HAP-1 (cell line): ENCODE results near the gene HMGN4.

Source experiments
- DNase-seq, 2 experiments: peaks; one replicate each; pipeline ENCODE4 v3.0.0-alpha.2; 2016 to 2020; ENCODE audit warnings: low spot score in 2 of 2
- H3K27me3 ChIP-seq: fragments of 250-450 bp; sonication (Bioruptor Pico); 2 replicates; pipeline ENCODE4 v1.5.1; 2020; ENCODE audit warnings: low read depth, mild to moderate bottlenecking, moderate library complexity
- H3K36me3 ChIP-seq: fragments of 250-450 bp; sonication (Bioruptor Pico); replicated peaks from 2 replicates; pipeline ENCODE4 v1.5.1; 2020; ENCODE audit warnings: mild to moderate bottlenecking
- H3K4me1 ChIP-seq: fragments of 250-450 bp; sonication (Bioruptor Pico); 2 replicates; pipeline ENCODE4 v1.5.1; 2020; ENCODE audit warnings: mild to moderate bottlenecking
- H3K4me3 ChIP-seq: fragments of 250-450 bp; sonication (Bioruptor Pico); 2 replicates; pipeline ENCODE4 v1.5.1; 2020; ENCODE audit warnings: mild to moderate bottlenecking, moderate library complexity
- H3K9me3 ChIP-seq: fragments of 250-450 bp; sonication (Bioruptor Pico); 2 replicates; pipeline ENCODE4 v1.5.1; 2020; ENCODE audit warnings: mild to moderate bottlenecking, moderate library complexity
- in situ Hi-C: fragments of 300-500 bp; cut with MboI; formaldehyde crosslinking; loops from 3 replicates; pipeline ENCODE4 v1.14.3; 2020; ENCODE audit warnings: low sequenced_read_pairs, inconsistent platforms, mixed read lengths

HMGN4 gene

DNA sequence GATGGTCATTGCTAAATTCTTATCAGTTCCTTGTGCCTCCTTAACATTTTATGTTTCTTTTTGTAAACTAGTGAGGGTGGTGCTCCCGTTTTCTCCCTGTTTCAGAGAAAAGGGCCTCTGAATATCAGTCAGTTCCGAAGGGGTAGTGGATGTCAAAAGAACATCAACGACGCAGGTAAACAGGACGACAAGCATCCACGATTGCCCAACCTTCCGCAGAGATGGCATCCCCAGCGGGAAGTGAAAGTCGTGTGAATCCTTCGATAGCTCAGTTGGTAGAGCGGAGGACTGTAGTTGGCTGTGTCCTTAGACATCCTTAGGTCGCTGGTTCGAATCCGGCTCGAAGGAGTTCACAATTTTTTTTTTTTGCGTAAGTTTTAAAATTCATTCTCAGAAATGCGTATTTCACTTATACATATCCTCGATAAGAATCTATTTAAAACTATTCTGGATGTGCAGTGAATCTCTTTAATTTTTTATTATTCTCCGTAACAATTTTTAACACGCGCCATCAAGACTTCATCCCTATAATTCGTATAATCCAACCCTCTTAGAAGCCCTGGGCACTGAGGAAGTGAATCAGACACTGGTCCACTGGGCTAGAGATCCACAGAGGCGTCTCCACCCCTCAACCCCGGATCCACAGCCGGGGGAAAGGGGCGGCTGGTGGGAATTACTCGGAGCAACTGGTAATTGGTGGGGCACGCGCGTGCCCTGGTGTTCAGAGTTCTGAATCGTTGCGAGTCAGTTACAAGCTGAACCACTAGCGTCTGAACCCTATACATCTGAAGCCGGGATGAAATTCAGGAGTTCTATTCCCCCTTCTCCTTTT lies 30.7 kb downstream of the HMGN4 start:
- in situ Hi-C loops = no loop called here
- H3K36me3 ChIP-seq = no peaks in the 10 kb centered on the region
- H3K9me3 ChIP-seq = no peaks in the 10 kb centered on the region
- DNase-seq = peak; percentile 76 to 93
- H3K27me3 ChIP-seq = no peaks in the 10 kb centered on the region
- no peaks in the 10 kb centered on the region for H3K4me1 ChIP-seq
- peak overlapping the region; percentile 53 for H3K4me3 ChIP-seq

DNA sequence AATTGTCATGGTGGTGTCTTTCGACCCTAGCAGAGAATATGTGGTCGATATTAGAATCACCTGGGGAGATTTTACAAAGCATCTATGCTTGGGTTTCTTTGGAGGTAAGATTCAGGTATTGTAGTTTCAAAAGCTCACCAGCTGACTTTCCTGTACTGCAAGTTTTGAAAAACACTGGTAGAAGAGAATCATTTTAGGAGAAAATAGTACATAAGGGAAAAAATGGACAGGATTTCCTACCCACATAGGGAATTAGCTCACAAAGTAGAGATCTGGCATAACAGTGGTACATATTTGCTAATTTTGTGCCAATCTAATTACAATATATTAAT lies 31.2 kb downstream of the HMGN4 start:
- in situ Hi-C loops = no loop called here
- Histone ChIP-seq H3K4me1 (no peaks in the 10 kb centered on the region), H3K27me3 (no peaks in the 10 kb centered on the region), H3K9me3 (no peaks in the 10 kb centered on the region), H3K36me3 (no peaks in the 10 kb centered on the region), H3K4me3 (peak overlapping the region; percentile 53)
- no peak for DNase-seq

DNA sequence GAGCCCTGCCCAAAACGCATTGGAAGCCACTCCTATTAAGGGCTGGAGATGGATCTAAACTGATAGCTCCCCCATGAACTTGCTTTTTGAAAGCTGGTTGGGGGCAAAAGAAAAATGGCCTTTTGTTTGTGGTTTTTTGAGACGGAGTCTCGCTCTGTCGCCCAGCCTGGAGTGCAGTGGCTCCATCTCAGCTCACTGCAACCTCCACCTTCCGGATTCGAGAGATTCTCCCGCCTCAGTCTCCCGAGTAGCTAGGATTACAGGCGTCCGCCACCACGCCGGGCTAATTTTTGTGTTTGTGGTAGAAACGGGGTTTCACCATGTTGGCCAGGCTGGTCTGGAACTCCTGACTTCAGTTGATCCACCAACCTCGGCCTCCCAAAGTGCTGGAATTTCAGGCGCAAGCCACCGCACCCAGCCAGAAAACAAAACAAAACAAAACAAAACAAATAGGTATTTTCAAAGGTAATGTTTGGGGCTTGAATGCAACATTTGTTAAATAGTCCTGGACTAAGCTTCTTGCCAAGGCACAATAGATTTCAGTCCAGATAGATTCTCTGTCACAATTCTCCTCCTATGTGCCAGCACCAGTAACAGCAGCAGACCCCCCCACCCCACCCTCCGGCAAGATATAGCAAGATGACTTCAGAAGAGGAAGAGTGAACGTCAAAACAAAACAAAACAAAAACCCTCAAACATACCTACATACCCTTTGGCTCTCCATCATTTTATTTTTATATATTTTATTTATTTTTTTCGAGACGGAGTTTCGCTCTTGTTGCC lies 32.1 kb downstream of the HMGN4 start:
- H3K4me3 ChIP-seq = no peak overlapping the region

DNA sequence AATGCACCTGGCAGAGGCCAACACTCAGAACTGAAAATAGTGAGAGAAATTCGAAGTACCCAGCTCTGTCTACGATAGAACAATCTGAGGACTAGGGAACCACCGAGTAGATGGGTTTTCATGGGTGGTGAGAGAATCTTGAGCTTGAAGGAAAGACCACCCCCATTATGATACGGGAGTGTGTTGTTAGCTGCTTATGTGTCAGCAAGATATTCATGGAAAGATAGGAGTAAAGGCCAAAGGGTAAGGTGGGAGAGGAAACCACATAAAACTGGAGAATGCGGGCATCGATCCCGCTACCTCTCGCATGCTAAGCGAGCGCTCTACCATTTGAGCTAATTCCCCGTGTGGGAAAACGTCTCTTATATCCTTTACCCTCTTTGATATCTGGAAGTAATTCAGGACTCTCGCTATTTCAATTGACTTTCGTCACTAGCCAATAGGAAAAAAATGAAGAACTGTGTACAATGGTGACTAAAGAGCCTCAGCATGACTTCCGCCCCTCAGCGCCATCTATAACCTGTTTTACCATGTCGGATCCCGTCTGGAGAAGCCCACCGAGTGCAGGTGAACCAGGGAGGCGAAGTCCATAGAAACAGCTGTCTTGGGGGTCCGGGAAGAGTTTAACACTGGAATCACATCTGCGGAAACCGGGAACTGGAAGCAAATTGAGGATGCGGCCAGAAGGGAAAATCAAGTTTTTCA lies 33.6 kb downstream of the HMGN4 start:
- Histone ChIP-seq H3K9me3 (no peaks in the 10 kb centered on the region), H3K4me1 (no peaks in the 10 kb centered on the region), H3K36me3 (no peaks in the 10 kb centered on the region), H3K27me3 (0 out of 2 replicates have a peak, but pooled peaks cover 1% of the 10 kb centered on the region), H3K4me3 (no peak overlapping the region)
- in situ Hi-C loops = no loop called here
- DNase-seq = peak; percentile 50 to 56

More for the DNA sequence above, 32.1 kb downstream of the HMGN4 start:
- in situ Hi-C loops = no loop called here
- no peak for DNase-seq
- no peaks in the 10 kb centered on the region for H3K9me3 ChIP-seq
- no peaks in the 10 kb centered on the region for H3K4me1 ChIP-seq
- no peaks in the 10 kb centered on the region for H3K27me3 ChIP-seq
- H3K36me3 ChIP-seq = no peaks in the 10 kb centered on the region

DNA sequence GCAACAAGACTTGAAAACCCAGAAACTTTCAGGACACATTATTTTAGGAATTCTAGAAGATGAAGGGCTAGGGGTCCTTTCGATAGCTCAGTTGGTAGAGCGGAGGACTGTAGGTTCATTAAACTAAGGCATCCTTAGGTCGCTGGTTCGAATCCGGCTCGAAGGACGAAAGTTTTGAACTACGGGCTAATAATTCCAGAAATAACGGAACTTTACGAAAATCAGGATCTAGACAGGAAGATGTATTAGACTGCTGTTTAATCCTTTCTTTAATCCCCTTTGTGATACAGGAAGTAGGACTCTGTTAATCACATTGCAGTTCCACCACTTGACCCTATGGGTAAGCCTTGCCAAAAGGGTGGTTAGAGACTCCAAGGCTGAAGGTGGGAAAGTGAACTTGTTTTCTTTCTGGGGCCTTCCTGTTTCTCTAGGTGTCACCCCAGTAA lies 37.4 kb downstream of the HMGN4 start:
- Histone ChIP-seq H3K4me3 (no peak overlapping the region), H3K4me1 (no peaks in the 10 kb centered on the region), H3K9me3 (0 out of 2 replicates have a peak, but pooled peaks cover 4% of the 10 kb centered on the region), H3K27me3 (0 out of 2 replicates have a peak, but pooled peaks cover 2% of the 10 kb centered on the region), H3K36me3 (no peaks in the 10 kb centered on the region)
- in situ Hi-C loops = no loop called here
- DNase-seq = peak in 1 of 2 experiments; percentile 66

DNA sequence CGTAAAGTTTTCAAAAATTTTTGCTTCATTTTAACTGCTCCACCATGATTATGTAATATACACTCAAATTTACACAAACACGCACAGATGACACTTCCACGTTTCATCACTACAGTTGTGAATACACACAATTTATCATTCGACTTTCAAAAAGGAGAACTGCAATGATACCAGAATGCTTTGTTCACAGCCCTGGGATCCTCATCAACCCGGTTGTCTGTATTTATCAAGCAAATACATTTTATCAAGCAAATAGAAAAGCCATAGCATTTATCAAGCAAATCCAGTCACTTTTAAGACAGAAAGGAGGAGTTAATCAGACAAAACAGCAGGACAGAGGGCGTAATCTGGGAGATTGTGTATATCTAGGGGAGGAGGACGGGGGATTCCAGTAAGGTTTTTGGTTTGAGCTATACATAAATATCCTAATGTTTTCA lies 38.3 kb downstream of the HMGN4 start:
- no peak overlapping the region for H3K4me3 ChIP-seq
- in situ Hi-C loops = no loop called here
- H3K4me1 ChIP-seq = no peaks in the 10 kb centered on the region
- DNase-seq = no peak
- peaks cover 2% of the 10 kb centered on the region; the same call in 1 of the 2 replicates for H3K27me3 ChIP-seq
- no peaks in the 10 kb centered on the region for H3K36me3 ChIP-seq
- 0 out of 2 replicates have a peak, but pooled peaks cover 4% of the 10 kb centered on the region for H3K9me3 ChIP-seq

DNA sequence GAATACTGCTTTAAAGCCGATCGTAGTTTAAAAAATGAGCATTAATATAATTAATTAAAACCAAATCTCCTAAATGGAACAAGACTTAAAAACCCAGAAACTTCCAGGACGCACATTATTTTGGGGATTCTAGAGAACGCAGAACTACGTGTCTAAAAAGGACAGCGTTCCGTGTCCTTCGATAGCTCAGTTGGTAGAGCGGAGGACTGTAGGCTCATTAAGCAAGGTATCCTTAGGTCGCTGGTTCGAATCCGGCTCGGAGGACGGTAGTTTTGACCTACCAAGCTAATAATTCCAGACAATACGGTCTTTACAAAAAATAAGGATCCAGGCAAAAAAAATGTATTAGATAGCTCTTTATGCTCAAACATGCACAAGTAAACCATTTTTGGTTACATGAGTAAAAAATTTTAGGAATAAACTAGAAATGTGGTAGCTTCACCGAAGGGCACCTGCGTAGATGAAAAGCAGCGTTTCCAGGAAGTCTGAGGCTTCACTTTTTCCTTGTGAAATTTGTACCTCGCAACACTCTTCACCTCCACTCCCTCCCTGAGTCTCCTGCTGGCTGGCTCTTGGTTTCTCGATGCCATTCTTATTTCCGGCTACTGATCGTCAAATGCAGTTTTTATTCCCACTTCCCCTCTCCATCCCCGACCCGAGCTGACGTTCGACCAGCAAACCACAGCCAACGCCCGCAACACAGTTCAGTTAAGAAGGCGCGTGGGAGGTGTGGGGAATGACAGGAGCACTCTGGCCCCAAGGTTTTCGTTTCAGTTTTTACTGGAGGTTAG lies 39.0 kb downstream of the HMGN4 start:
- peaks cover 2% of the 10 kb centered on the region; the same call in 1 of the 2 replicates for H3K27me3 ChIP-seq
- H3K36me3 ChIP-seq = no peaks in the 10 kb centered on the region
- H3K9me3 ChIP-seq = 0 out of 2 replicates have a peak, but pooled peaks cover 4% of the 10 kb centered on the region
- no peak overlapping the region for H3K4me3 ChIP-seq
- DNase-seq = peak in 1 of 2 experiments; percentile 62
- no peaks in the 10 kb centered on the region for H3K4me1 ChIP-seq
- in situ Hi-C loops = no loop called here

DNA sequence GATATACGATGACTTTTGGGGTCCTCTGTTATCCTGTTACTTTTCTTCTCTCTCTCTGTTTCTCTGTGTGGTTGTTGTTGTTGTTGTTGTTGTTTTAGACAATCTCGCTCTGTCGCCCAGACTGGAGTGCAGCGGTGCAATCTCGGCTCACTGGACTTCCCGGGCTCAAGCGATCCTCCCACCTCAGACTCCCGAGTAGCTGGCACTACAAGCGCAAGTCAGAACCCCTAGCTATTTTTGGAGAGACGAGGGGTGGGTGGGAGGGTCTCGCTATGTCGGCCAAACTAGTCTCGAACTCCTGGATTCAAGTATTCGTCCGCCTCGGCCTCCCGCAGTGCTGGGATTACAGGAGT lies 39.5 kb downstream of the HMGN4 start:
- peaks cover 2% of the 10 kb centered on the region; the same call in 1 of the 2 replicates for H3K27me3 ChIP-seq
- H3K4me3 ChIP-seq = no peak overlapping the region

DNA sequence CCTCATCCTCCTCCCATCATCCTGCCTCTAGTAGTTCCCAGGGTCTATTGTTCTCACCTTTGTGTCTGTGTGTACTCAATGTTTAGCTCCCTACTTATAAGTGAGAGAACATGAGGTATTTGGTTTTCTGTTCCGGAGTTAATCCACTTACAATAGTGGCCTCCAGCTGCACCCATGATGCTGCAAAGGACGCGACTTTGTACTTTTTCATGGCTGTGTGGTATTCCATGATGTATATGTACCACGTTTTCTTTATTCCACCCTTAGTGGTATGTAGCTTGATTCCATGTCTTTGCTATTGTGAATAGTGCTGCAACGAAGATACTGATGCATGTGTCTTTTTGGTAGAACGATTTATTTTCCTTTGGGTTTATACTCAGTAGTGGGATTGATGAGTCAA lies 40.1 kb downstream of the HMGN4 start:
- H3K36me3 ChIP-seq = no peaks in the 10 kb centered on the region
- no peak overlapping the region for H3K4me3 ChIP-seq
- peaks cover 2% of the 10 kb centered on the region; the same call in 1 of the 2 replicates for H3K27me3 ChIP-seq
- no peaks in the 10 kb centered on the region for H3K4me1 ChIP-seq
- in situ Hi-C loops = no loop called here
- H3K9me3 ChIP-seq = 0 out of 2 replicates have a peak, but pooled peaks cover 4% of the 10 kb centered on the region
- DNase-seq = no peak

More for the DNA sequence above, 39.5 kb downstream of the HMGN4 start:
- Histone ChIP-seq H3K9me3 (0 out of 2 replicates have a peak, but pooled peaks cover 4% of the 10 kb centered on the region), H3K36me3 (no peaks in the 10 kb centered on the region), H3K4me1 (no peaks in the 10 kb centered on the region)
- in situ Hi-C loops = no loop called here
- DNase-seq = no peak

DNA sequence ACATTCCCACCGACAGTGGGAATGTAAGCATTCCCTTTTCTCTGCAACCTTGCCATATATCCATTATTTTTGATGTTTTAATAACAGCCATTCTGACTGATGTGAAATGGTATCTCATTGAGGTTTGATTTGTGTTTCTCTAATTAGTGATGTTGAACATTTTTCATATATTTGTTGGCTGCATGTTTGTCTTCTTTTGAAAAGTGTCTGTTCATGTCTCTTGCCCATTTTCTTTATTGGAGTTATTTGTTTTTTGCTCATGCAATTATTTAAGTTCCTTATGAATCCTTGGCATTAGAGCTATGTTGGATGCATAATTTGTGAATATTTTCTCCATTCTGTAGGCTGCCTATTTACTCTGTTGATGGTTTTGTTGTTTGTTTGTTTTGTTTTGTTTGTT lies 40.6 kb downstream of the HMGN4 start:
- Histone ChIP-seq H3K4me3 (no peak overlapping the region), H3K36me3 (no peaks in the 10 kb centered on the region), H3K4me1 (no peaks in the 10 kb centered on the region), H3K27me3 (peaks cover 2% of the 10 kb centered on the region; the same call in 1 of the 2 replicates), H3K9me3 (0 out of 2 replicates have a peak, but pooled peaks cover 4% of the 10 kb centered on the region)
- in situ Hi-C loops = no loop called here
- DNase-seq = no peak

DNA sequence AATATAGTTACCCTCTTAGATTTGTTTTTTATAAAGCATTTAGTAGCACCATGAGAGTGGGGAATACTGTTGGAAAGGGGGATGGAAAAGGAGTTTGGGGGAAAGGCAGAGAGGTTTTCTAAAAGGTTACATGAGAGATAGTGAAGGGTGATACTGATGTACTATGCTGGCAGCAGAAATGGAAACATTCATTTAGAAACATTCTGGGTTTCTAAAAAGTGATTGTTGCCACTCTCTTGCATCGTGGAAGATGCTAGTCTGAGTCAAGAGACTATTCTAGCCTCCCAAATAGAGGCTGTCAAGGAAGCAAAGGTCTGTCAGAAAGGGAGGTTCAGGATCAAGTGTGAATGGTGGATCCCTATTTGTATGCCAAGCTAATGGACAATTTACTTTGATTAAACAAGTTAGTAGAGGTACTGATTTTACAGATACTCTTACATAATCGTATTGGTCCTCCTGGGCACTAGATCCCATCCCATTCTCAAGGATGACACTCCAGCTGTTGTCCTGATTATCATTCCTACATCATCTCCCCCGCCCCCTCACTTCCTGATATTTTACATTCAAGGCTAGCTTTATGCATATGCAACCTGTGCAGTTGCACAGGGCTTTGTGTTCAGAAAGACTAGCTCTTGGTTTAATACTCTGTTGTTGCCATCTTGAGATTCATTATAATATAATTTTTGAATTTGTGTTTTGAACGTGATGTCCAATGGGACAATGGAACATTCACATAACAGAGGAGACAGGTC lies 43.2 kb downstream of the HMGN4 start:
- Histone ChIP-seq H3K9me3 (0 out of 2 replicates have a peak, but pooled peaks cover 4% of the 10 kb centered on the region), H3K4me3 (no peak overlapping the region), H3K36me3 (no peaks in the 10 kb centered on the region), H3K27me3 (peaks cover 8% of the 10 kb centered on the region; the same call in 1 of the 2 replicates), H3K4me1 (peaks cover 4% of the 10 kb centered on the region; the same call in 1 of the 2 replicates)
- no peak for DNase-seq
- in situ Hi-C loops = no loop called here

DNA sequence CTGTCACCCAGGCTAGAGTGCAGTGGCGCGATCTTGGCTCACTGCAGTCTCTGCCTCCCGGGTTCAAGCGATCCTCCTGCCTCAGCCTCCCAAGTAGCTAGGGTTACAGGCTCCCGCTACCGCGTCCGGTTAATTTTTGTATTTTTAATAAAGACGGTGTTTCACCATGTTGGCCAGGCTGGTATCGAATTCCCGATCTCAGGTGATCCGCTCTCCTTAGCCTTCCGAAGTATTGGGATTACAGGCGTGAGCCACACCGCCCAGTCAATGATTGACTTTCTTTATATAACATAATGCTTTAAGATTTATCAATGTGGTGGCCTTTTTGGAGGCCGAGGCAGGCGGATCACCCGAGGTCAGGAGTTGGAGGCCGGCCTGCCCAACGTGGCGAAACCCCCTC lies 50.8 kb downstream of the HMGN4 start:
- DNase-seq = no peak
- in situ Hi-C loops = no loop called here
- Histone ChIP-seq H3K9me3 (no peaks in the 10 kb centered on the region), H3K27me3 (peaks cover 9% of the 10 kb centered on the region; the same call in 1 of the 2 replicates), H3K36me3 (no peaks in the 10 kb centered on the region), H3K4me3 (no peak overlapping the region), H3K4me1 (peaks cover 3% of the 10 kb centered on the region; the same call in 1 of the 2 replicates)
